Stimulated activated CD4-positive, alpha-beta T cell treated with anti-CD3 and anti-CD28 coated beads, Interleukin-12 subunit alpha, Interleukin-12 subunit beta, amount 100 ng/mL, for 24 hours (primary cell): ENCODE measurements around the gene PIK3AP1.

Source experiments
- DNase-seq, 2 experiments: peaks; one replicate each; pipeline ENCODE4 v3.0.0-alpha.2; 2020; ENCODE audit warnings: low read depth in 2 of 2

Gene PIK3AP1

GRCh38 chr10:96672481-96673175 is 47.7 kb downstream of the PIK3AP1 start:
- DNase-seq = no peak

- no peak for DNase-seq
Measured at GRCh38 chr10:96671211-96671890, 49.0 kb downstream of the PIK3AP1 start.

GRCh38 chr10:96670786-96671185 is 49.5 kb downstream of the PIK3AP1 start:
- DNase-seq = no peak

GRCh38 chr10:96667401-96667800 is 52.9 kb downstream of the PIK3AP1 start:
- no peak for DNase-seq

- no peak for DNase-seq
Measured at GRCh38 chr10:96666741-96667140, 53.6 kb downstream of the PIK3AP1 start.

DNA sequence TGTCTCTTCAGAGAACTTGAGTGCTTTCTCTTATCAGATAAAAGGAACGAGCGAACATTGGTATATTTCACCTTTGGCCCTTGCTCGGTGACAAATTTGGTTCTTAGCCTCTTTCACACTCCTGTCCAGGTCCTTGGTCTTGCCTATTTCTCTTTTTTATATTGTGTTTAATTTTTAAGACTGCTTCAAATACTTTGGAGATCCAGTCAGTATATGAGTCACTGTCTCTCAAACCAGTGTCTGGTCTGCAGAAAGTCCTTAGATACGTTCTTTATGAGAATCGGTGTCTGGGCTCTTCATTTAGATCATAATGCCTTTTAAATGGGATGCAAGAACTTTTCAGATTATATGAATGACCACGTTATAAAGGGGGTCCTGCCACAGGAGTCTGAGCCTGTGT is 55.0 kb downstream of the PIK3AP1 start:
- DNase-seq = no peak

- no peak for DNase-seq
Measured at GRCh38 chr10:96664563-96664962, 55.8 kb downstream of the PIK3AP1 start.

- no peak for DNase-seq
Measured at GRCh38 chr10:96663797-96664196, 56.5 kb downstream of the PIK3AP1 start.

- DNase-seq = no peak
Measured at GRCh38 chr10:96661632-96662031, 58.7 kb downstream of the PIK3AP1 start.

DNA sequence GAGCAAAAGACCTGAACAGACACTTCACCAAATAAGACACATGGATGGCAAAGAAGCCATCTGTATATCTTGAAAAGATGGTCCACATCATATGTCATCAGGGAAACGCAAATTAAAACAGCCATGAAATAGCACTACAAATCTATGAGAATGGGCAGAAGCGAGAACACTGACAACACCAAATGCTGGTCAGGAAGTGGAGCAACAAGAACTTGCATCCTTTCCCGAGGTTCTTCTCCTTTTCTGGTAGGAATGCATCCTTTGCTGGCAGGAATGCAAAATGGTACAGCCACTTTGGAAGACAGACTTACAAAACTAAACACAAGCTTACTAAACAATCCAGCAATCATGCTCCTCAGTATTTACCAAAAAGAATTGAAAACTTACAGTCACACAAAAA is 60.0 kb downstream of the PIK3AP1 start:
- no peak for DNase-seq

- DNase-seq = no peak
Measured at GRCh38 chr10:96658844-96659243, 61.5 kb downstream of the PIK3AP1 start.

GRCh38 chr10:96657385-96657784 is 62.9 kb downstream of the PIK3AP1 start:
- no peak for DNase-seq

DNA sequence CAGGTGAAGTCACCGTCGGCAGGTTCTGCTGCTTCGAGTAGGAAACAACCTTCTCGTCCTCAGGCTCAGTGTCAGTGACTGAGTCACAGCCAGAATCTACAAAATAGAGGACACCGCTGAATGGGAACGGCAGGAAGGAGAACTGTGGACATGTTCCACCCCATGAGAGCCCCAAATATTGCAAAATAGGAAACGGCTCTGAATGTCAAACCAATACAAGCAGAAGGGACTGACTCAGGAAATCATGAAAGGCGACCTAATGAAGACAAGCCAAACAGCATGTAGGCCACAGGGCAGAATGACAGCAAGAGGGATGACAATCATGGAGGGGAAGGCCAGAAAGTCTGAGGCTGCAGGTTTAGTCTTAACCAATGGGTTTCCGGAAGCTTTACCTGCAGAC is 63.5 kb downstream of the PIK3AP1 start:
- DNase-seq = no peak

- DNase-seq = no peak
Measured at GRCh38 chr10:96656198-96656577, 64.1 kb downstream of the PIK3AP1 start.

GRCh38 chr10:96655461-96656197 is 64.7 kb downstream of the PIK3AP1 start:
- DNase-seq = no peak

DNA sequence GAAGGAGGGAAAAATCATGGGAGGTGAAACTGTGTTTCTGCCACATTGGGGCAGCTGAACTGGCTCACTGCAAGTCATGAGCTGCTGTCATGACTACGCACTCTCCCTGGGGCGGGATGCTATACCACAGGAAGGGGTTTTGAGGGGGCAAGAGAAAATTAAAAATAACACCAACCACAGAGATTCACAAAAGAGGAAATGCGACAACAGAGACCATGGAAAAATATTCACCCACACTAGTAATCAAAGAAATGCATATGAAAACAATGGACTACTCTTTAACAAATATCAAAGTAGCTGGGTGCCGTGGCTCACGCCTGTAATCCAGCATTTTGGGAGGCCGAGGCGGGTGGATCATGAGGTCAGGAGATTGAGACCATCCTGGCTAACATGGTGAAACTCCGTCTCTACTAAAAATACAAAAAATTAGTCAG is 68.3 kb downstream of the PIK3AP1 start:
- DNase-seq = peak in 1 of 2 experiments; percentile 2

GRCh38 chr10:96650958-96651357 is 69.4 kb downstream of the PIK3AP1 start:
- no peak for DNase-seq

- DNase-seq = no peak
Measured at GRCh38 chr10:96648297-96648696, 72.0 kb downstream of the PIK3AP1 start.

DNA sequence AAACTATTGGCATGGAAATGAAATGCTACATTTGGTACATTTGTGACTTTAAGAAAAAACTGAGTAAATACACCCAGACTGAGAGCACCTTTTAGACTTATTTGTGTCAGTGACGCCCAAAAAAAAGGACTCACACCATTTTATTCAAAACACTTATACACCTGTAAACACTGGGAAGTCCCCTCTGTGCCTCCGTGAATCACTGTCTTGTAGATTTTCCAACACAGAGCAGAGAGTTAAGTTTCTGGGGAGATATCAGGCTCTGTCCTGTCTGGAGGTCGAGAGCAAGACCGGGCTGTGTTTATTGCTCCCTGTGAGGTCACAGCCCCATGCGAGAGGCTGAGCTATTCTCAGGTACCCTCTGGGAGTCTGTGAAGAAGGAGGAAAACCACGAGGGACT is 72.8 kb downstream of the PIK3AP1 start:
- DNase-seq = no peak

GRCh38 chr10:96646751-96647166 is 73.6 kb downstream of the PIK3AP1 start:
- no peak for DNase-seq

DNA sequence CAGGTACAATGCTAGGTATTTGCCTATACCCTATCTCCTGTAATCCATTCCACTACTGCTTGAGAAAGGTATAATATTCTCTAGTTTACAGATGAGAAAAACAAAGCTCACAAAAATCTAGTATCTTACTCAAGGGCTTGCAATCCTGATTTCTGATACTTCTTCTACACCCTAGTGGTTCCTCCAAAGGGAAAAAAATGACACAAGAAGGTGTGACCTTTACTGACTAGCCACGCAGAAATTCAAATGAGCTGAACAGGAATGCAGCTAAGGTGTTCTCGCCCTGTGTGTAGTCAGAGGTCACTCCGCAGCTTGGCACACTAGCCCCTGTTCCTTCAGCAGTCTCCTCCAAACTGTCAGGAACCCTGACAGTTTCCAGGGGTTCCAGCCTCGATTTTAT is 74.0 kb downstream of the PIK3AP1 start:
- no peak for DNase-seq

DNA sequence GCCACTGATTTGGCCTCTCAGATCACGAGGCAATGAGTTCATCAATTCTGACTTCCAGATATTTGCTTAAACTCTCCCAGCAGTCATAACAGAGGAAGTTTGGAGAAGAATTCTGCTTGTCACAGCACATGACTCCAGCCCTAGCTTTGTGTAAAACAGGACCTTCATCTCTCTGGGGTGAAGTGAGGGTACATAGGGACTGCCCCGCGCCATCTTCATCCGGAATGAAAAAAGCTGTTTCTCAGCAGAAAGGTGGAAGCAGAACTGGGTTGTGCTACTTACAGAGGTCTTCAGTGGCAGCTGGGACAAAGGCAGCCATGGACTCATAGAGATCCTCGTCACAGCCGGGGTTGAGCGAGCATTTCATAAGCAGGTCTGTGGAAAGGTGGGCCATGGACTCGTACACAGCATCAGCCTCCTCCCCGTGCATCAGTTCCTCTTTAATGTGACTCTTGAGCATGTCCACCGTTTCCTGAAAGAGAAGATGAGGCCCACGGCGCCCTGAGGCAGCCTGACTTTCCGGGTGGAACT is 75.1 kb downstream of the PIK3AP1 start:
- no peak for DNase-seq

GRCh38 chr10:96643920-96644319 is 76.4 kb downstream of the PIK3AP1 start:
- no peak for DNase-seq
